ENCODE data around the gene PLEKHM2.

PLEKHM2 gene

GRCh38 chr1:15704526-15705183 is 20.5 kb downstream of the PLEKHM2 start (continued):
- no peak for TF ChIP-seq TSHZ2 (CRISPR knock-in tag; IDR thresholded peaks at IDR 0.05)
- TF ChIP-seq ARNTL (CRISPR knock-in tag; IDR thresholded peaks at IDR 0.05; ENCODE audit: borderline replicate concordance, low read depth), result no peak

GRCh38 chr1:15705184-15705566 is 21.1 kb downstream of the PLEKHM2 start:
- no peak for TF ChIP-seq CREB5 (CRISPR knock-in tag; IDR thresholded peaks at IDR 0.05; ENCODE audit: low read depth)
- no peak for TF ChIP-seq ESRRG (CRISPR knock-in tag; IDR thresholded peaks at IDR 0.05)
- TF ChIP-seq ZFP3 (CRISPR knock-in tag; IDR thresholded peaks at IDR 0.05), result no peak
- TF ChIP-seq PPARA (CRISPR knock-in tag; IDR thresholded peaks at IDR 0.05; ENCODE audit: borderline replicate concordance), result no peak
- TF ChIP-seq ZNF565 (CRISPR knock-in tag; conservative IDR thresholded peaks at IDR 0.05; ENCODE audit: low read depth), result no peak
- no peak for TF ChIP-seq POU6F1 (CRISPR knock-in tag; IDR thresholded peaks at IDR 0.05; ENCODE audit: borderline replicate concordance, low read depth)
- TF ChIP-seq TOX (CRISPR knock-in tag; IDR thresholded peaks at IDR 0.05; ENCODE audit: borderline replicate concordance), result no peak
- TF ChIP-seq ZNF70 (CRISPR knock-in tag; IDR thresholded peaks at IDR 0.05), result no peak
- no peak for TF ChIP-seq ZFP30 (CRISPR knock-in tag; IDR thresholded peaks at IDR 0.05)
- TF ChIP-seq PATZ1 (CRISPR knock-in tag; IDR thresholded peaks at IDR 0.05; ENCODE audit: borderline replicate concordance), result no peak
- TF ChIP-seq CSDC2 (CRISPR knock-in tag; IDR thresholded peaks at IDR 0.05), result no peak
- no peak for TF ChIP-seq RARB (CRISPR knock-in tag; IDR thresholded peaks at IDR 0.05)
- no peak for TF ChIP-seq ZC3H10 (CRISPR knock-in tag; IDR thresholded peaks at IDR 0.05)
- TF ChIP-seq GLIS3 (CRISPR knock-in tag; IDR thresholded peaks at IDR 0.05), result no peak
- no peak for TF ChIP-seq TSHZ2 (CRISPR knock-in tag; IDR thresholded peaks at IDR 0.05)
- TF ChIP-seq SNAI2 (CRISPR knock-in tag; IDR thresholded peaks at IDR 0.05), result no peak
- TF ChIP-seq ARNTL (CRISPR knock-in tag; IDR thresholded peaks at IDR 0.05; ENCODE audit: borderline replicate concordance, low read depth), result no peak
- ATAC-seq, result no peak

GRCh38 chr1:15706751-15707150 is 22.6 kb downstream of the PLEKHM2 start:
- no peak for ATAC-seq
- no peak for TF ChIP-seq ESRRG (CRISPR knock-in tag; IDR thresholded peaks at IDR 0.05)
- TF ChIP-seq GLIS3 (CRISPR knock-in tag; IDR thresholded peaks at IDR 0.05), result no peak
- TF ChIP-seq POU6F1 (CRISPR knock-in tag; IDR thresholded peaks at IDR 0.05; ENCODE audit: borderline replicate concordance, low read depth), result no peak
- TF ChIP-seq PATZ1 (CRISPR knock-in tag; IDR thresholded peaks at IDR 0.05; ENCODE audit: borderline replicate concordance), result no peak
- TF ChIP-seq RARB (CRISPR knock-in tag; IDR thresholded peaks at IDR 0.05), result no peak
- no peak for TF ChIP-seq BACH2 (CRISPR knock-in tag; IDR thresholded peaks at IDR 0.05; ENCODE audit: borderline replicate concordance)
- TF ChIP-seq ISL1 (CRISPR knock-in tag; IDR thresholded peaks at IDR 0.05), result no peak
- no peak for TF ChIP-seq TSHZ2 (CRISPR knock-in tag; IDR thresholded peaks at IDR 0.05)
- no peak for TF ChIP-seq TOX (CRISPR knock-in tag; IDR thresholded peaks at IDR 0.05; ENCODE audit: borderline replicate concordance)
